Cardiac muscle cell (in vitro differentiated cells and primary cell): ENCODE data around the gene PGAP2. TPM values are rescaled to one million over a fixed set of nuclear protein-coding genes. Genes with fewer than 3 reads are reported as not detected.
"Not testable (repeated sequence)": the region's sequence is repeated elsewhere in the genome, so short reads cannot be mapped to it uniquely, and the experiment has no call there.

Experiments
- DNase-seq, 2 donors: peaks; one replicate each; pipeline versions ENCODE4 v3.0.0 to v3.0.0-alpha.2; 2010 to 2017; ENCODE audit warnings: low read depth in 1 of 2, low spot score in 1 of 2
- H3K27ac ChIP-seq: fragments of 200-600 bp; sonication (generic); 2 replicates; pipeline ENCODE4 v1.5.1; 2016
- H3K27me3 ChIP-seq: fragments of 200-600 bp; sonication (generic); 2 replicates; pipeline ENCODE4 v1.6.0; 2016; ENCODE audit warnings: control low read depth
- H3K36me3 ChIP-seq: fragments of 200-600 bp; sonication (generic); 2 replicates; pipeline ENCODE4 v1.5.1; 2016; ENCODE audit warnings: control low read depth
- H3K4me1 ChIP-seq: fragments of 200-600 bp; sonication (generic); 2 replicates; pipeline ENCODE4 v1.8.1; 2017; ENCODE audit warnings: low read depth, mild to moderate bottlenecking, mixed run types
- H3K4me3 ChIP-seq: fragments of 200-600 bp; sonication (generic); 2 replicates; pipeline ENCODE4 v1.5.1; 2016; ENCODE audit warnings: mild to moderate bottlenecking
- H3K9me3 ChIP-seq: fragments of 200-600 bp; sonication (generic); 2 replicates; pipeline ENCODE4 v1.5.1; 2017; ENCODE audit warnings: low read depth, mild to moderate bottlenecking, control low read depth
- CTCF ChIP-seq: IDR thresholded peaks from 2 replicates; pipeline ENCODE4 v1.5.1; 2012; ENCODE audit warnings: low read depth, mild to moderate bottlenecking, low read length
- polyA plus RNA-seq: library from polyadenylated mRNA; unstranded; fragments of >200 nt; fragmentation: Nextera tagmentation; extraction: Ambion mirVana; gene quantifications from 2 replicates; pipeline ENCODE4 v1.2.1, GENCODE V29; 2016
- total RNA-seq: library from RNA; depleted of rRNA; stranded (reverse); fragments of >200 nt; gene quantifications from 2 replicates; pipeline ENCODE4 v1.2.3, GENCODE V29; 2016

The PGAP2 gene
- total and polyA plus RNA-seq, 2 experiments from 2014 or later, result 18.2 to 24.9 TPM

GRCh38 chr11:3775736-3776406 is 32.5 kb upstream of the PGAP2 start:
- Histone ChIP-seq H3K27me3 (no peaks in the 10 kb centered on the region), H3K4me3 (no peak overlapping the region), H3K27ac (no peak overlapping the region), H3K4me1 (no peaks in the 10 kb centered on the region), H3K36me3 (peaks cover 61% of the 10 kb centered on the region), H3K9me3 (no peaks in the 10 kb centered on the region)
- DNase-seq, result peak in 1 of 2 donors; percentile 30
- no peak for TF ChIP-seq CTCF

- DNase-seq, result peak in 1 of 2 donors; percentile 31
- H3K36me3 ChIP-seq, result peaks cover 22% of the 10 kb centered on the region
- H3K4me3 ChIP-seq, result no peak overlapping the region
- H3K4me1 ChIP-seq, result no peaks in the 10 kb centered on the region
- H3K27ac ChIP-seq, result no peak overlapping the region
- no peaks in the 10 kb centered on the region for H3K9me3 ChIP-seq
- TF ChIP-seq CTCF, result no peak
- no peaks in the 10 kb centered on the region for H3K27me3 ChIP-seq
These were observed 26.9 kb upstream of the PGAP2 start for GRCh38 chr11:3781423-3781822.

GRCh38 chr11:3782963-3783362 is 25.4 kb upstream of the PGAP2 start:
- H3K4me1 ChIP-seq, result no peaks in the 10 kb centered on the region
- DNase-seq, result no peak
- TF ChIP-seq CTCF, result no peak
- H3K36me3 ChIP-seq, result peaks cover 14% of the 10 kb centered on the region
- no peak overlapping the region for H3K27ac ChIP-seq
- no peaks in the 10 kb centered on the region for H3K27me3 ChIP-seq
- H3K4me3 ChIP-seq, result no peak overlapping the region
- H3K9me3 ChIP-seq, result no peaks in the 10 kb centered on the region

- H3K4me3 ChIP-seq, result no peak overlapping the region
- H3K4me1 ChIP-seq, result no peaks in the 10 kb centered on the region
- H3K36me3 ChIP-seq, result peaks cover 9% of the 10 kb centered on the region
- no peaks in the 10 kb centered on the region for H3K9me3 ChIP-seq
- H3K27ac ChIP-seq, result no peak overlapping the region
- no peak for TF ChIP-seq CTCF
- H3K27me3 ChIP-seq, result no peaks in the 10 kb centered on the region
- DNase-seq, result no peak
These were observed 24.7 kb upstream of the PGAP2 start for GRCh38 chr11:3783611-3784010.

- TF ChIP-seq CTCF, result no peak
- no peaks in the 10 kb centered on the region for H3K27me3 ChIP-seq
- H3K4me3 ChIP-seq, result no peak overlapping the region
- no peaks in the 10 kb centered on the region for H3K36me3 ChIP-seq
- no peak overlapping the region for H3K27ac ChIP-seq
- H3K4me1 ChIP-seq, result no peaks in the 10 kb centered on the region
- no peak for DNase-seq
- H3K9me3 ChIP-seq, result no peaks in the 10 kb centered on the region
These were observed 21.5 kb upstream of the PGAP2 start for GRCh38 chr11:3786781-3787428.

GRCh38 chr11:3794387-3794786 is 14.0 kb upstream of the PGAP2 start:
- DNase-seq, H3K9me3 ChIP-seq, H3K4me3 ChIP-seq, H3K27me3 ChIP-seq, H3K4me1 ChIP-seq, H3K27ac ChIP-seq: not testable (repeated sequence)
- H3K36me3 ChIP-seq, result peaks cover 13% of the 10 kb centered on the region
